HCT116 (cell line): Measurements from ENCODE around the gene SOCS3. TPM values are rescaled to one million over a fixed set of nuclear protein-coding genes. Genes with fewer than 3 reads are reported as not detected.

ENCODE experiments used
- ATAC-seq: fragments of 200-7000 bp; cut with Tn5 transposase; 2 replicates; pipeline ENCODE4 v1.9.1; 2020; ENCODE audit warnings: mild to moderate bottlenecking, moderate library complexity
- BruUV-seq: library from RNA; stranded (reverse); fragments of 400-500 nt; replicated peaks from 2 replicates; lab custom pipeline; 2021; lab: Mats Ljungman, UMichigan
- CTCF ChIA-PET: fragments of 300-600 bp; sonication (Branson Sonifier 250); formaldehyde crosslinking; loops from one replicate; lab custom pipeline; 2021; ENCODE audit warnings: antibody characterized with exemption; lab: Charles Lee
- POLR2A ChIA-PET: fragments of 300-600, 350-600 bp; sonication (Branson Sonifier 250); formaldehyde crosslinking; loops from one replicate; lab custom pipeline; 2021; ENCODE audit warnings: antibody characterized with exemption; lab: Charles Lee
- RAD21 ChIA-PET, 2 experiments: fragments of 300-600 bp; sonication (Branson Sonifier 250); formaldehyde crosslinking; loops; one replicate each; lab custom pipeline; 2023; ENCODE audit warnings: low total read pairs in 2 of 2; ENCODE audit not compliant: uncharacterized antibody in 2 of 2, unreplicated experiment in 2 of 2, low non-redundant PET in 1 of 2; lab: Charles Lee
- DNase-seq: peaks from one replicate; pipeline ENCODE4 v3.0.0-alpha.2; 2010; ENCODE audit warnings: low read depth, low spot score
- H2AFZ ChIP-seq: fragments of 200-600 bp; shearing (Covaris generic), sonication (generic); 2 replicates; pipeline ENCODE4 v1.6.1; 2017; ENCODE audit warnings: low read depth, mixed run types, mixed read lengths, antibody characterized with exemption, low read length; ENCODE audit not compliant: poor library complexity, severe bottlenecking
- H3K27ac ChIP-seq: 2 replicates; pipeline ENCODE4 v1.5.1; 2012; ENCODE audit warnings: low read depth, low read length
- H3K27me3 ChIP-seq: fragments of 200-600 bp; sonication (generic); 2 replicates; pipeline ENCODE4 v1.6.1; 2016; ENCODE audit warnings: mixed run types, low read length, mixed read lengths; ENCODE audit not compliant: insufficient read depth
- H3K36me3 ChIP-seq, 2 experiments: fragments of 200-500 bp in 1 of 2; fragments of 200-600 bp in 1 of 2; sonication (Bioruptor generic) in 1 of 2; sonication (generic) in 1 of 2; 2 replicates each; pipeline versions ENCODE4 v1.5.1 to v1.6.1; 2014 to 2016; ENCODE audit warnings: low read length in 2 of 2, inconsistent platforms in 1 of 2, mixed read lengths in 1 of 2, mixed run types in 1 of 2; ENCODE audit not compliant: insufficient read depth in 2 of 2, control insufficient read depth in 1 of 2
- H3K4me1 ChIP-seq, 2 experiments: fragments of 200-600 bp in 1 of 2; sonication (generic) in 1 of 2; 2 replicates each; pipeline versions ENCODE4 v1.5.1 to v1.6.1; 2012 to 2017; ENCODE audit warnings: low read length in 2 of 2, inconsistent platforms in 1 of 2, mild to moderate bottlenecking in 1 of 2, mixed read lengths in 1 of 2, mixed run types in 1 of 2, moderate library complexity in 1 of 2; ENCODE audit not compliant: insufficient read depth in 2 of 2, control insufficient read depth in 1 of 2
- H3K4me2 ChIP-seq: fragments of 200-600 bp; sonication (generic); 2 replicates; pipeline ENCODE4 v1.6.1; 2017; ENCODE audit warnings: mixed run types, low read length, mixed read lengths
- H3K4me3 ChIP-seq, 2 experiments: fragments of 200-600 bp in 1 of 2; sonication (generic) in 1 of 2; replicated peaks in 1 of 2; 2 replicates each; pipeline ENCODE4 v1.5.1; 2011 to 2016; ENCODE audit warnings: low read length in 2 of 2, control low read depth in 1 of 2, low read depth in 1 of 2, mild to moderate bottlenecking in 1 of 2, mixed read lengths in 1 of 2, mixed run types in 1 of 2
- H3K79me2 ChIP-seq: fragments of 200-600 bp; sonication (generic); 2 replicates; pipeline ENCODE4 v1.6.1; 2017; ENCODE audit warnings: mild to moderate bottlenecking, mixed run types, low read length, moderate library complexity, mixed read lengths; ENCODE audit not compliant: insufficient read depth
- H3K9ac ChIP-seq: fragments of 200-600 bp; sonication (generic); 2 replicates; pipeline ENCODE4 v1.6.1; 2016; ENCODE audit warnings: low read length, mixed read lengths
- H3K9me2 ChIP-seq: fragments of 200-600 bp; sonication (generic), shearing (Covaris generic); 2 replicates; pipeline ENCODE4 v1.6.1; 2017; ENCODE audit warnings: mixed run types, mild to moderate bottlenecking, moderate library complexity; ENCODE audit not compliant: insufficient read depth
- H3K9me3 ChIP-seq, 2 experiments: fragments of 200-500 bp in 1 of 2; fragments of 200-600 bp in 1 of 2; sonication (Bioruptor generic) in 1 of 2; sonication (generic) in 1 of 2; 2 replicates each; pipeline ENCODE4 v1.6.1; 2014 to 2017; ENCODE audit warnings: low read length in 2 of 2, mixed read lengths in 2 of 2, inconsistent platforms in 1 of 2, low read depth in 1 of 2, mild to moderate bottlenecking in 1 of 2, mixed run types in 1 of 2, moderate library complexity in 1 of 2; ENCODE audit not compliant: control insufficient read depth in 1 of 2, insufficient read depth in 1 of 2
- H4K20me1 ChIP-seq: fragments of 200-600 bp; sonication (generic), shearing (Covaris generic); 2 replicates; pipeline ENCODE4 v1.6.1; 2017; ENCODE audit warnings: mixed run types, mild to moderate bottlenecking, moderate library complexity; ENCODE audit not compliant: insufficient read depth
- CBX3 ChIP-seq: IDR thresholded peaks from 2 replicates; pipeline ENCODE4 v1.6.1; 2012; ENCODE audit warnings: low read depth
- CEBPB ChIP-seq: IDR thresholded peaks from 2 replicates; pipeline ENCODE4 v1.6.1; 2012; ENCODE audit warnings: low read depth
- EGR1 ChIP-seq: IDR thresholded peaks from 2 replicates; pipeline ENCODE4 v1.6.1; 2012; ENCODE audit warnings: low read depth
- ELF1 ChIP-seq: IDR thresholded peaks from 2 replicates; pipeline ENCODE4 v1.6.1; 2012; ENCODE audit warnings: low read depth, borderline replicate concordance
- EZH2 ChIP-seq: fragments of 200-600 bp; sonication (generic); IDR thresholded peaks from 2 replicates; pipeline ENCODE4 v1.6.1; 2017; ENCODE audit warnings: antibody characterized with exemption, mixed run types
- EZH2phosphoT487 ChIP-seq: fragments of 200-600 bp; IDR thresholded peaks from 2 replicates; pipeline ENCODE4 v1.6.1; 2018; ENCODE audit warnings: antibody characterized with exemption, borderline replicate concordance
- FOSL1 ChIP-seq: IDR thresholded peaks from 2 replicates; pipeline ENCODE4 v1.6.1; 2012; ENCODE audit warnings: low read depth
- JUND ChIP-seq: IDR thresholded peaks from 2 replicates; pipeline ENCODE4 v1.6.1; 2012
- POLR2A ChIP-seq: IDR thresholded peaks from 2 replicates; pipeline ENCODE4 v1.7.0; 2011; ENCODE audit warnings: borderline replicate concordance; ENCODE audit not compliant: insufficient read depth, insufficient read length; ENCODE audit errors: extremely low read depth
- POLR2AphosphoS5 ChIP-seq: IDR thresholded peaks from 2 replicates; pipeline ENCODE4 v1.6.1; 2011; ENCODE audit warnings: mild to moderate bottlenecking, low read depth, low read length, moderate library complexity
- SIN3A ChIP-seq: IDR thresholded peaks from 2 replicates; pipeline ENCODE4 v1.6.1; 2012; ENCODE audit warnings: low read depth
- SP1 ChIP-seq: IDR thresholded peaks from 2 replicates; pipeline ENCODE4 v1.6.1; 2012; ENCODE audit warnings: low read depth
- SRF ChIP-seq: IDR thresholded peaks from 2 replicates; pipeline ENCODE4 v1.6.1; 2012; ENCODE audit warnings: low read depth
- TCF7L2 ChIP-seq: IDR thresholded peaks from 2 replicates; pipeline ENCODE4 v1.7.0; 2011; ENCODE audit warnings: borderline replicate concordance, inconsistent platforms; ENCODE audit not compliant: insufficient read depth, insufficient read length; ENCODE audit errors: extremely low read depth
- ZNF274 ChIP-seq: fragments of 200-500 bp; sonication (Bioruptor generic); IDR thresholded peaks from 2 replicates; pipeline ENCODE4 v1.6.1; 2014; ENCODE audit warnings: mild to moderate bottlenecking, low read depth, low read length, inconsistent platforms
- intact Hi-C: fragments of 100-400 bp; cut with micrococcal nuclease; formaldehyde crosslinking; loops from 2 replicates; pipeline ENCODE4 v1.10.0; 2022
- total RNA-seq: library from RNA; stranded (reverse); gene quantifications from one replicate; pipeline ENCODE4 v1.2.1, GENCODE V29; 2021; ENCODE audit not compliant: unreplicated experiment
- TF ChIP-seq, protein P1 (sequence below): IDR thresholded peaks from 2 replicates; pipeline ENCODE4 v1.6.1; 2011; ENCODE audit warnings: mild to moderate bottlenecking, low read length, moderate library complexity; ENCODE audit not compliant: insufficient replicate concordance; ENCODE audit errors: extremely low read depth
- TF ChIP-seq, protein P2 (sequence below): IDR thresholded peaks from 2 replicates; pipeline ENCODE4 v1.6.1; 2012
- TF ChIP-seq, protein P3 (sequence below), 3 experiments: fragments of 200-600 bp in 1 of 3; sonication (generic) in 1 of 3; IDR thresholded peaks in 2 of 3; conservative IDR thresholded peaks in 1 of 3; 2 replicates each; pipeline ENCODE4 v1.5.1; 2012 to 2017; ENCODE audit warnings: low read depth in 2 of 3, low read length in 2 of 3, antibody characterized with exemption in 1 of 3, borderline replicate concordance in 1 of 3, control low read depth in 1 of 3, mild to moderate bottlenecking in 1 of 3, mixed read lengths in 1 of 3, mixed run types in 1 of 3, moderate library complexity in 1 of 3; ENCODE audit not compliant: insufficient read depth in 1 of 3
- TF ChIP-seq, protein P4 (sequence below): IDR thresholded peaks from 2 replicates; pipeline ENCODE4 v1.6.1; 2012

Gene SOCS3
- total RNA-seq, 1 experiment from 2014 or later = 26.7 TPM

DNA sequence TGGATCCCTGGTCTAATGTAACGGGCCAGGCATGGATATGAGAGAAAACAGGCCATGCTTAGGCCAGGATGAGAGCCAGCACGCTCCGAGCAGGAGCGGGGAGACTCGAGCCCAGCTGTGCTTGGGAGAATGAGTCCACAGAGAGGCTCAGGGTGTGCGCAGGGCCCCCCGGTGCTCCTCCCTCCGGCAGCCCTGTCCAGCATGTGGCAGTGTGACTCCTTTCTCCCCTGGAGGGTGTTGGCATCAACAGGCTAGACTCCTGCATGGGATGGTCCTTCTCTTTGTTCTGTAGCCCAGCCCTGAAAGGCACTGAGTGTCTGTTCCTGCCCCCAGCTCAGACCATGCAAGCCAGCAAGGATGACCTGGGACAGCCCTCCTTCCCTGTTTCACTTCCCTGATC lies 42.0 kb upstream of the SOCS3 start (continued):
- TF ChIP-seq, protein P1, sequence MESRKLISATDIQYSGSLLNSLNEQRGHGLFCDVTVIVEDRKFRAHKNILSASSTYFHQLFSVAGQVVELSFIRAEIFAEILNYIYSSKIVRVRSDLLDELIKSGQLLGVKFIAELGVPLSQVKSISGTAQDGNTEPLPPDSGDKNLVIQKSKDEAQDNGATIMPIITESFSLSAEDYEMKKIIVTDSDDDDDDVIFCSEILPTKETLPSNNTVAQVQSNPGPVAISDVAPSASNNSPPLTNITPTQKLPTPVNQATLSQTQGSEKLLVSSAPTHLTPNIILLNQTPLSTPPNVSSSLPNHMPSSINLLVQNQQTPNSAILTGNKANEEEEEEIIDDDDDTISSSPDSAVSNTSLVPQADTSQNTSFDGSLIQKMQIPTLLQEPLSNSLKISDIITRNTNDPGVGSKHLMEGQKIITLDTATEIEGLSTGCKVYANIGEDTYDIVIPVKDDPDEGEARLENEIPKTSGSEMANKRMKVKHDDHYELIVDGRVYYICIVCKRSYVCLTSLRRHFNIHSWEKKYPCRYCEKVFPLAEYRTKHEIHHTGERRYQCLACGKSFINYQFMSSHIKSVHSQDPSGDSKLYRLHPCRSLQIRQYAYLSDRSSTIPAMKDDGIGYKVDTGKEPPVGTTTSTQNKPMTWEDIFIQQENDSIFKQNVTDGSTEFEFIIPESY = no peak
- TF ChIP-seq CEBPB (no peak), SIN3A (no peak), FOSL1 (no peak), ELF1 (no peak), POLR2A (no peak), EZH2phosphoT487 (no peak), JUND (no peak)

DNA sequence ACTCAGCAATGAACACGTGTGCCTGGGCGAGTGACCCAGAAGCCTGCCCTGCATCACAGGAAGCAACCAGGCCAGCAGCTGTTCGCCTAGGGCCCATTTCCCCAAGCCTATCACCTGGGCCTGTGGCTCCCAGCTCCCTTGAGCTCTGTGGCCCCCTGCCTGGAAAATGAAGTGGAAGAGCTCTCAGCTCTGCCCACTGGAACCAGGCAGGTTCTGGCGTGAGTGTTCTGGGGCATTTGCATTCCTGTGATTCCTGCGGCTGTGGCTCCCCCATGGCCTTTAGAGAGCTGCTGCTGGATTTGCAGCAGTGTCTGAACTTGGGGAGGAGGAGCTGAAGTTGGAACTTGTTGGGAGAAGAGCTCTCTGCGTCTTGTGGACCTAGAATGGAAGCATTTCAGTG lies 41.4 kb upstream of the SOCS3 start:
- Histone ChIP-seq H3K9ac (no peak overlapping the region), H3K27me3 (no peaks in the 10 kb centered on the region), H3K79me2 (peaks cover 24% of the 10 kb centered on the region), H3K27ac (no peak overlapping the region), H3K9me2 (no peaks in the 10 kb centered on the region), H2AFZ (no peak overlapping the region), H3K4me3 (no peak overlapping the region), H4K20me1 (no peaks in the 10 kb centered on the region; the same call in 1 of the 2 replicates), H3K4me1 (no peaks in the 10 kb centered on the region), H3K4me2 (no peak overlapping the region), H3K36me3 (peaks cover 52 to 72% of the 10 kb centered on the region in 2 experiments; a peak in 3 of 4 replicates), H3K9me3 (no peaks in the 10 kb centered on the region)
- DNase-seq (no peak), ATAC-seq (no peak)
- ChIA-PET CTCF (interaction anchor here (1.7 to 1.9 kb wide), 2 partner anchors 9 to 21 kb away, joined by 5 to 7 read pairs; no protein-coding TSS in a partner anchor), POLR2A (interaction anchor here (0.6 kb wide), 1 partner anchor 39 kb away, joined by 4 read pairs; no protein-coding TSS in a partner anchor), RAD21 (no interaction called here)
- BruUV-seq = no TSS peak
- intact Hi-C loops = no loop called here
- TF ChIP-seq JUND (no peak), POLR2A (no peak), EZH2 (no peak), SP1 (no peak), EGR1 (no peak), SIN3A (no peak), CEBPB (no peak), TCF7L2 (no peak), ZNF274 (no peak), ELF1 (no peak), CBX3 (no peak), POLR2AphosphoS5 (no peak), SRF (no peak)
- TF ChIP-seq, protein P2, sequence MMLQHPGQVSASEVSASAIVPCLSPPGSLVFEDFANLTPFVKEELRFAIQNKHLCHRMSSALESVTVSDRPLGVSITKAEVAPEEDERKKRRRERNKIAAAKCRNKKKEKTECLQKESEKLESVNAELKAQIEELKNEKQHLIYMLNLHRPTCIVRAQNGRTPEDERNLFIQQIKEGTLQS = no peak
- TF ChIP-seq, protein P1 = no peak
- TF ChIP-seq, protein P3, sequence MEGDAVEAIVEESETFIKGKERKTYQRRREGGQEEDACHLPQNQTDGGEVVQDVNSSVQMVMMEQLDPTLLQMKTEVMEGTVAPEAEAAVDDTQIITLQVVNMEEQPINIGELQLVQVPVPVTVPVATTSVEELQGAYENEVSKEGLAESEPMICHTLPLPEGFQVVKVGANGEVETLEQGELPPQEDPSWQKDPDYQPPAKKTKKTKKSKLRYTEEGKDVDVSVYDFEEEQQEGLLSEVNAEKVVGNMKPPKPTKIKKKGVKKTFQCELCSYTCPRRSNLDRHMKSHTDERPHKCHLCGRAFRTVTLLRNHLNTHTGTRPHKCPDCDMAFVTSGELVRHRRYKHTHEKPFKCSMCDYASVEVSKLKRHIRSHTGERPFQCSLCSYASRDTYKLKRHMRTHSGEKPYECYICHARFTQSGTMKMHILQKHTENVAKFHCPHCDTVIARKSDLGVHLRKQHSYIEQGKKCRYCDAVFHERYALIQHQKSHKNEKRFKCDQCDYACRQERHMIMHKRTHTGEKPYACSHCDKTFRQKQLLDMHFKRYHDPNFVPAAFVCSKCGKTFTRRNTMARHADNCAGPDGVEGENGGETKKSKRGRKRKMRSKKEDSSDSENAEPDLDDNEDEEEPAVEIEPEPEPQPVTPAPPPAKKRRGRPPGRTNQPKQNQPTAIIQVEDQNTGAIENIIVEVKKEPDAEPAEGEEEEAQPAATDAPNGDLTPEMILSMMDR (IDR thresholded peaks at IDR 0.05 in 2 of 3, conservative IDR thresholded peaks at IDR 0.05 in 1 of 3; ENCODE audit: borderline replicate concordance in 1 of 3, insufficient read depth in 1 of 3, low read depth in 2 of 3, low read length in 2 of 3) = no peak
- TF ChIP-seq, protein P4, sequence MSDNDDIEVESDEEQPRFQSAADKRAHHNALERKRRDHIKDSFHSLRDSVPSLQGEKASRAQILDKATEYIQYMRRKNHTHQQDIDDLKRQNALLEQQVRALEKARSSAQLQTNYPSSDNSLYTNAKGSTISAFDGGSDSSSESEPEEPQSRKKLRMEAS = no peak
